Jurkat, Clone E6-1 (cell line): Measurements from ENCODE around the gene NDUFA5. TPM values are rescaled to one million over a fixed set of nuclear protein-coding genes. Genes with fewer than 3 reads are reported as not detected.

Experiments used
- DNase-seq: peaks from one replicate; pipeline ENCODE4 v3.0.0-alpha.2; 2011; ENCODE audit warnings: low read depth, low spot score
- H3K4me3 ChIP-seq: 2 replicates; pipeline ENCODE4 v1.5.1; 2011; ENCODE audit warnings: mild to moderate bottlenecking, low read length, control low read depth, moderate library complexity
- polyA plus RNA-seq: library from polyadenylated mRNA; unstranded; fragments of >200 nt; gene quantifications from one replicate; pipeline ENCODE4 v1.2.1, GENCODE V29; 2012; ENCODE audit warnings: missing spikeins; ENCODE audit not compliant: insufficient read length, insufficient read depth

Gene NDUFA5
- 64.3 TPM for polyA plus RNA-seq

GRCh38 chr7:123557398-123558288, at the start of gene NDUFA5:
NDUFA5 (minus strand) TSS chr7:123557818; CDS start chr7:123557795, 23 bp downstream.
- DNase-seq = peak; percentile 98
- peak within 1 kb of the TSS; percentile 82 for H3K4me3 ChIP-seq

- no peak for DNase-seq
- H3K4me3 ChIP-seq = no peak overlapping the region
Measured at GRCh38 chr7:123604739-123605138, 47.1 kb upstream of the NDUFA5 start.

GRCh38 chr7:123602648-123603047, 45.0 kb upstream of the NDUFA5 start:
- no peak overlapping the region for H3K4me3 ChIP-seq
- DNase-seq = no peak

GRCh38 chr7:123601530-123601929, 43.9 kb upstream of the NDUFA5 start, which contains the start of gene ASB15:
ASB15 (plus strand) TSS chr7:123601821; CDS start chr7:123614503, 12,682 bp downstream.
- H3K4me3 ChIP-seq = no peak within 1 kb of the TSS
- DNase-seq = no peak

GRCh38 chr7:123600876-123601275, 43.3 kb upstream of the NDUFA5 start:
- H3K4me3 ChIP-seq = no peak overlapping the region
- DNase-seq = no peak

GRCh38 chr7:123599766-123600165, 42.1 kb upstream of the NDUFA5 start:
- no peak overlapping the region for H3K4me3 ChIP-seq
- DNase-seq = no peak

- DNase-seq = no peak
- no peak overlapping the region for H3K4me3 ChIP-seq
Measured at GRCh38 chr7:123598657-123599056, 41.0 kb upstream of the NDUFA5 start.

GRCh38 chr7:123594813-123595241, 37.2 kb upstream of the NDUFA5 start:
- H3K4me3 ChIP-seq = no peak overlapping the region
- no peak for DNase-seq

GRCh38 chr7:123588376-123588775, 30.8 kb upstream of the NDUFA5 start:
- no peak for DNase-seq
- no peak overlapping the region for H3K4me3 ChIP-seq

- H3K4me3 ChIP-seq = no peak overlapping the region
- no peak for DNase-seq
Measured at GRCh38 chr7:123583821-123584220, 26.2 kb upstream of the NDUFA5 start.

GRCh38 chr7:123581162-123581459, 23.5 kb upstream of the NDUFA5 start:
- no peak for DNase-seq
- H3K4me3 ChIP-seq = no peak overlapping the region

- H3K4me3 ChIP-seq = no peak overlapping the region
- DNase-seq = peak; percentile 53
Measured at GRCh38 chr7:123580406-123581161, 23.0 kb upstream of the NDUFA5 start.

GRCh38 chr7:123579416-123579815, 21.8 kb upstream of the NDUFA5 start:
- no peak overlapping the region for H3K4me3 ChIP-seq
- DNase-seq = no peak

- DNase-seq = no peak
- no peak overlapping the region for H3K4me3 ChIP-seq
Measured at GRCh38 chr7:123573896-123574467, 16.4 kb upstream of the NDUFA5 start.

- H3K4me3 ChIP-seq = no peak overlapping the region
- no peak for DNase-seq
Measured at GRCh38 chr7:123573341-123573740, 15.7 kb upstream of the NDUFA5 start.

GRCh38 chr7:123571684-123572083, 14.1 kb upstream of the NDUFA5 start:
- DNase-seq = no peak
- no peak overlapping the region for H3K4me3 ChIP-seq

- no peak for DNase-seq
- H3K4me3 ChIP-seq = no peak overlapping the region
Measured at GRCh38 chr7:123571187-123571586, 13.6 kb upstream of the NDUFA5 start.

- no peak for DNase-seq
- H3K4me3 ChIP-seq = no peak overlapping the region
Measured at GRCh38 chr7:123570390-123571182, 13.0 kb upstream of the NDUFA5 start.

- DNase-seq = no peak
- no peak overlapping the region for H3K4me3 ChIP-seq
Measured at GRCh38 chr7:123569352-123570010, 11.9 kb upstream of the NDUFA5 start.
